Measurements from ENCODE around the gene GRAMD1A.
"Not testable (repeated sequence)": the region's sequence is repeated elsewhere in the genome, so short reads cannot be mapped to it uniquely, and the experiment has no call there.

GRAMD1A gene

GRCh38 chr19:35002037-35002535 lies 2.0 kb downstream of the GRAMD1A start:
- Histone ChIP-seq H3K4me1 (ENCODE audit: control insufficient read depth in 1 of 2, insufficient read depth in 1 of 2, low read depth in 1 of 2, low read length in 1 of 2) (peaks cover 74 to 83% of the 10 kb centered on the region in 2 experiments), H3K27me3 (no peaks in the 10 kb centered on the region), H3K36me3 (peaks cover 26% of the 10 kb centered on the region), H3K9me3 (no peaks in the 10 kb centered on the region), H3K27ac (peak overlapping the region; percentile 99), H3K4me3 (ENCODE audit: low read depth in 1 of 2, low read length in 1 of 2) (peak overlapping the region; percentile 74 to 97)
- no peak for TF ChIP-seq CTCF (IDR thresholded peaks at IDR 0.05)

- H3K4me3 ChIP-seq (ENCODE audit: low read depth in 1 of 2, low read length in 1 of 2): peak overlapping the region in 1 of 2 experiments; percentile 97
- TF ChIP-seq CTCF (IDR thresholded peaks at IDR 0.05): no peak
- H3K27ac ChIP-seq: peak overlapping the region; percentile 99
- no peaks in the 10 kb centered on the region for H3K9me3 ChIP-seq
- no peaks in the 10 kb centered on the region for H3K27me3 ChIP-seq
- H3K4me1 ChIP-seq (ENCODE audit: control insufficient read depth in 1 of 2, insufficient read depth in 1 of 2, low read depth in 1 of 2, low read length in 1 of 2): peaks cover 63 to 75% of the 10 kb centered on the region in 2 experiments
- H3K36me3 ChIP-seq: peaks cover 36% of the 10 kb centered on the region
Observed at GRCh38 chr19:35004517-35005255, 4.6 kb downstream of the GRAMD1A start.

GRCh38 chr19:35005256-35005977 lies 5.3 kb downstream of the GRAMD1A start:
- Histone ChIP-seq H3K4me1 (ENCODE audit: control insufficient read depth in 1 of 2, insufficient read depth in 1 of 2, low read depth in 1 of 2, low read length in 1 of 2) (peaks cover 66 to 83% of the 10 kb centered on the region in 2 experiments), H3K9me3 (no peaks in the 10 kb centered on the region), H3K4me3 (ENCODE audit: low read depth in 1 of 2, low read length in 1 of 2) (no peak overlapping the region), H3K27me3 (no peaks in the 10 kb centered on the region), H3K27ac (peak overlapping the region; percentile 99), H3K36me3 (peaks cover 43% of the 10 kb centered on the region)
- no peak for TF ChIP-seq CTCF (IDR thresholded peaks at IDR 0.05)

- Histone ChIP-seq H3K36me3 (peaks cover 48% of the 10 kb centered on the region), H3K4me1 (ENCODE audit: control insufficient read depth in 1 of 2, insufficient read depth in 1 of 2, low read depth in 1 of 2, low read length in 1 of 2) (peaks cover 72 to 87% of the 10 kb centered on the region in 2 experiments), H3K27ac (peak overlapping the region; percentile 99)
- H3K9me3 ChIP-seq; H3K4me3 ChIP-seq (ENCODE audit: low read depth in 1 of 2, low read length in 1 of 2); H3K27me3 ChIP-seq: not testable (repeated sequence)
Observed at GRCh38 chr19:35006007-35006341, 5.9 kb downstream of the GRAMD1A start.

- Histone ChIP-seq H3K9me3 (no peaks in the 10 kb centered on the region), H3K4me1 (ENCODE audit: control insufficient read depth in 1 of 2, insufficient read depth in 1 of 2, low read depth in 1 of 2, low read length in 1 of 2) (peaks cover 77 to 87% of the 10 kb centered on the region in 2 experiments), H3K27ac (peak overlapping the region; percentile 6), H3K36me3 (peaks cover 52% of the 10 kb centered on the region), H3K27me3 (no peaks in the 10 kb centered on the region), H3K4me3 (ENCODE audit: low read depth in 1 of 2, low read length in 1 of 2) (no peak overlapping the region)
- no peak for TF ChIP-seq CTCF (IDR thresholded peaks at IDR 0.05)
Observed at GRCh38 chr19:35006342-35006998, 6.3 kb downstream of the GRAMD1A start.
